Peyer's patch (tissue), 4 donors: ENCODE measurements around the gene ATF7IP.

Source experiments
- POLR2A ChIP-seq, 2 donors: fragments of 450-650 bp; IDR thresholded peaks; one replicate each; pipeline ENCODE4 v1.5.1; 2017; ENCODE audit warnings: antibody characterized with exemption in 2 of 2, mild to moderate bottlenecking in 2 of 2, moderate library complexity in 2 of 2
- TF ChIP-seq, protein P1 (sequence below), 6 experiments: fragments of 450-650 bp in 4 of 6; fragments of 200-600 bp in 2 of 6; sonication (generic) in 1 of 6; IDR thresholded peaks; one replicate each; pipeline ENCODE4 v1.5.1; 2017 to 2019; ENCODE audit warnings: antibody characterized with exemption in 6 of 6, mild to moderate bottlenecking in 3 of 6, moderate library complexity in 1 of 6

DNA sequence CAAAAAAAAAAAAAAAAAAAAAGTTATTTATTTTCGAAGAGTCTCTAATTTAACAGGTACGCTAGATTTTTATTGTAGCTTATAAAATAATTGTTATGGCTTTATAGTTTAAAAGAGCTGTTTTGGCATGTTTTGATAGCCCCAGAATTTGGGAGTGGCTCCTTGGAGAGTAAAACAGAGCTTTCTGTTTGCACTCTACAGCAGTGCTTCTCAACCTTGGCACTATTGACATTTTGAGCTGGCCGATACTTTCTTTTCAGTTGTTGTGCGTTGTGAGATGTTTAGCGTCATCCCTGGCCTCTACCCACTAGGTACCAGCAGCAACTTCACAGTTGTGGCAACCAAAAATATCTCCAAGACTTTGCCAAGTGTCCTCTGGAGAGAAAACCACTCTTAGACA, 171.6 kb downstream of the ATF7IP start:
- TF ChIP-seq, protein P1, sequence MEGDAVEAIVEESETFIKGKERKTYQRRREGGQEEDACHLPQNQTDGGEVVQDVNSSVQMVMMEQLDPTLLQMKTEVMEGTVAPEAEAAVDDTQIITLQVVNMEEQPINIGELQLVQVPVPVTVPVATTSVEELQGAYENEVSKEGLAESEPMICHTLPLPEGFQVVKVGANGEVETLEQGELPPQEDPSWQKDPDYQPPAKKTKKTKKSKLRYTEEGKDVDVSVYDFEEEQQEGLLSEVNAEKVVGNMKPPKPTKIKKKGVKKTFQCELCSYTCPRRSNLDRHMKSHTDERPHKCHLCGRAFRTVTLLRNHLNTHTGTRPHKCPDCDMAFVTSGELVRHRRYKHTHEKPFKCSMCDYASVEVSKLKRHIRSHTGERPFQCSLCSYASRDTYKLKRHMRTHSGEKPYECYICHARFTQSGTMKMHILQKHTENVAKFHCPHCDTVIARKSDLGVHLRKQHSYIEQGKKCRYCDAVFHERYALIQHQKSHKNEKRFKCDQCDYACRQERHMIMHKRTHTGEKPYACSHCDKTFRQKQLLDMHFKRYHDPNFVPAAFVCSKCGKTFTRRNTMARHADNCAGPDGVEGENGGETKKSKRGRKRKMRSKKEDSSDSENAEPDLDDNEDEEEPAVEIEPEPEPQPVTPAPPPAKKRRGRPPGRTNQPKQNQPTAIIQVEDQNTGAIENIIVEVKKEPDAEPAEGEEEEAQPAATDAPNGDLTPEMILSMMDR (IDR thresholded peaks at IDR 0.05) = no peak
- no peak for TF ChIP-seq POLR2A (IDR thresholded peaks at IDR 0.05)
